Glutamatergic neuron (in vitro differentiated cells): ENCODE data around the gene SOD1. TPM values are rescaled to one million over a fixed set of nuclear protein-coding genes. Genes with fewer than 3 reads are reported as not detected.

Experiments
- DNase-seq: peaks from one replicate; pipeline ENCODE4 v3.0.0; 2022
- H3K27ac Mint-ChIP-seq: one replicate; pipeline ENCODE4 v1.8.0; 2020; ENCODE audit warnings: mild to moderate bottlenecking, mixed read lengths, inconsistent platforms; ENCODE audit not compliant: unreplicated experiment
- H3K27me3 Mint-ChIP-seq: one replicate; pipeline ENCODE4 v1.8.0; 2020; ENCODE audit warnings: mild to moderate bottlenecking, moderate library complexity, mixed read lengths, inconsistent platforms; ENCODE audit not compliant: unreplicated experiment
- H3K36me3 Mint-ChIP-seq: one replicate; pipeline ENCODE4 v1.8.0; 2020; ENCODE audit warnings: mild to moderate bottlenecking, mixed read lengths, inconsistent platforms; ENCODE audit not compliant: unreplicated experiment
- H3K4me1 Mint-ChIP-seq: one replicate; pipeline ENCODE4 v1.8.0; 2020; ENCODE audit warnings: mild to moderate bottlenecking, low read depth, mixed read lengths, inconsistent platforms; ENCODE audit not compliant: unreplicated experiment
- H3K4me3 Mint-ChIP-seq: one replicate; pipeline ENCODE4 v1.8.0; 2020; ENCODE audit warnings: mild to moderate bottlenecking, mixed read lengths, inconsistent platforms; ENCODE audit not compliant: unreplicated experiment
- H3K9me3 Mint-ChIP-seq: one replicate; pipeline ENCODE4 v1.8.0; 2020; ENCODE audit warnings: mild to moderate bottlenecking, moderate library complexity, mixed read lengths, inconsistent platforms; ENCODE audit not compliant: unreplicated experiment
- total RNA-seq: library from RNA; stranded (reverse); fragmentation: NEBNext Ultra II Directional; extraction: Animal tissue kit (Norgen Biotek cat#: 25700); gene quantifications from one replicate; pipeline ENCODE4 v1.2.1, GENCODE V29; 2021; ENCODE audit not compliant: unreplicated experiment
- TF ChIP-seq, protein P1 (sequence below): fragments of 200-600 bp; sonication (generic); IDR thresholded peaks from one replicate; pipeline ENCODE4 v1.5.0; 2021; ENCODE audit not compliant: partially characterized antibody, unreplicated experiment

SOD1 gene
- total RNA-seq, 1 donor from 2014 or later = 93.7 TPM

GRCh38 chr21:31677047-31677446 is 17.6 kb downstream of the SOD1 start:
- Mint-ChIP-seq H3K4me1 (no peaks in the 10 kb centered on the region), H3K27me3 (no peaks in the 10 kb centered on the region), H3K4me3 (no peak overlapping the region), H3K36me3 (no peaks in the 10 kb centered on the region), H3K9me3 (no peaks in the 10 kb centered on the region), H3K27ac (no peak overlapping the region)
- DNase-seq = no peak
- TF ChIP-seq, protein P1, sequence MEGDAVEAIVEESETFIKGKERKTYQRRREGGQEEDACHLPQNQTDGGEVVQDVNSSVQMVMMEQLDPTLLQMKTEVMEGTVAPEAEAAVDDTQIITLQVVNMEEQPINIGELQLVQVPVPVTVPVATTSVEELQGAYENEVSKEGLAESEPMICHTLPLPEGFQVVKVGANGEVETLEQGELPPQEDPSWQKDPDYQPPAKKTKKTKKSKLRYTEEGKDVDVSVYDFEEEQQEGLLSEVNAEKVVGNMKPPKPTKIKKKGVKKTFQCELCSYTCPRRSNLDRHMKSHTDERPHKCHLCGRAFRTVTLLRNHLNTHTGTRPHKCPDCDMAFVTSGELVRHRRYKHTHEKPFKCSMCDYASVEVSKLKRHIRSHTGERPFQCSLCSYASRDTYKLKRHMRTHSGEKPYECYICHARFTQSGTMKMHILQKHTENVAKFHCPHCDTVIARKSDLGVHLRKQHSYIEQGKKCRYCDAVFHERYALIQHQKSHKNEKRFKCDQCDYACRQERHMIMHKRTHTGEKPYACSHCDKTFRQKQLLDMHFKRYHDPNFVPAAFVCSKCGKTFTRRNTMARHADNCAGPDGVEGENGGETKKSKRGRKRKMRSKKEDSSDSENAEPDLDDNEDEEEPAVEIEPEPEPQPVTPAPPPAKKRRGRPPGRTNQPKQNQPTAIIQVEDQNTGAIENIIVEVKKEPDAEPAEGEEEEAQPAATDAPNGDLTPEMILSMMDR = no peak

DNA sequence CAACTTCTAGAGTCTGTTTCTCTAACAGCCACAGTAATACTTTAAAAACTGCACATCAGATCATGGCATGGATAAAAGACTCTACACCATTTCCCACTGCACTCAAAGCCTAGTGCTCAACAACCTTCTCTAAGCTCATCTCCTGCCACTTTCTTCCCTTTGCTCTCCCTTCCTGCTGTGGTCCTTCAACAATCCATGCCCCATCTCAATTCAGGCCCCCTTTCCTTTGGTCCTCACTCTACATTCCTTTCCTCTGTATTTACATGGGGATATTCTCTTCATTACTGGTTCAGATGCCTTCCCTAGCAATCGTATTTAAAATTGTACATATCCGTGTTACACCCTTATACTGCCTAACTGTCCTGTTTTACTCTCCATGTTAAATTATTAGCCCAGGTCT is 19.0 kb downstream of the SOD1 start:
- Mint-ChIP-seq H3K9me3 (no peaks in the 10 kb centered on the region), H3K27me3 (peaks cover 2% of the 10 kb centered on the region), H3K4me1 (no peaks in the 10 kb centered on the region), H3K36me3 (no peaks in the 10 kb centered on the region), H3K4me3 (no peak overlapping the region), H3K27ac (no peak overlapping the region)
- DNase-seq = no peak
- TF ChIP-seq, protein P1 = no peak

- no peaks in the 10 kb centered on the region for H3K36me3 Mint-ChIP-seq
Measured at GRCh38 chr21:31682620-31683019, 23.1 kb downstream of the SOD1 start.

GRCh38 chr21:31683029-31683428 is 23.5 kb downstream of the SOD1 start:
- Mint-ChIP-seq H3K4me1 (no peaks in the 10 kb centered on the region), H3K27ac (no peak overlapping the region), H3K9me3 (no peaks in the 10 kb centered on the region), H3K27me3 (peaks cover 2% of the 10 kb centered on the region), H3K36me3 (no peaks in the 10 kb centered on the region), H3K4me3 (no peak overlapping the region)
- no peak for DNase-seq
- TF ChIP-seq, protein P1 = no peak

More at GRCh38 chr21:31682620-31683019, 23.1 kb downstream of the SOD1 start:
- H3K27ac Mint-ChIP-seq = no peak overlapping the region
- TF ChIP-seq, protein P1 = no peak
- no peaks in the 10 kb centered on the region for H3K9me3 Mint-ChIP-seq
- DNase-seq = no peak
- peaks cover 2% of the 10 kb centered on the region for H3K27me3 Mint-ChIP-seq
- H3K4me3 Mint-ChIP-seq = no peak overlapping the region
- no peaks in the 10 kb centered on the region for H3K4me1 Mint-ChIP-seq

DNA sequence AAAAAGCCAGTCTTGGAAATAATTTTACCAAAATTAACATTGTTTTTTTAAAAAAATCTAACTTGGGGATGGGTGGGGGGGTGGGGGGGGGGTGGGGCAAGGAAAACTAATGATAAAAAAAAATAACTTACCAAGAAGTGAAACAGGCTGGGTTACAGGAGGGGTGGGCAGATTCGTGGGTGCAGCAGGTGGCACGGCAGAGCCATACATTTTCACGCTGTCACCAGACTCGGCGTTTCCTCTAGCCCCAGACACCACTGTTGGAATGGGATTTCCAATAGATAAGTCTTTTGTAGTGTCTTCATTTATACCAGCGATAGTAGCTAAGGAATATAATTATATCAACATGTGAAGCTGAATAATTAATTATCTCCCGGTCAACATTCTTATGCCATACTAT is 25.4 kb downstream of the SOD1 start:
- TF ChIP-seq, protein P1 = no peak
- peaks cover 2% of the 10 kb centered on the region for H3K27me3 Mint-ChIP-seq
- no peak overlapping the region for H3K4me3 Mint-ChIP-seq
- no peak for DNase-seq
- H3K27ac Mint-ChIP-seq = no peak overlapping the region
- no peaks in the 10 kb centered on the region for H3K4me1 Mint-ChIP-seq
- H3K36me3 Mint-ChIP-seq = no peaks in the 10 kb centered on the region
- H3K9me3 Mint-ChIP-seq = no peaks in the 10 kb centered on the region
